Raji (cell line): Measurements from ENCODE around the gene ST7.

Experiments used
- POLR2A ChIP-seq: IDR thresholded peaks from 2 replicates; pipeline ENCODE4 v1.6.1; 2011; ENCODE audit warnings: low read depth, low read length, control low read depth; ENCODE audit not compliant: insufficient read depth

ST7 gene

DNA sequence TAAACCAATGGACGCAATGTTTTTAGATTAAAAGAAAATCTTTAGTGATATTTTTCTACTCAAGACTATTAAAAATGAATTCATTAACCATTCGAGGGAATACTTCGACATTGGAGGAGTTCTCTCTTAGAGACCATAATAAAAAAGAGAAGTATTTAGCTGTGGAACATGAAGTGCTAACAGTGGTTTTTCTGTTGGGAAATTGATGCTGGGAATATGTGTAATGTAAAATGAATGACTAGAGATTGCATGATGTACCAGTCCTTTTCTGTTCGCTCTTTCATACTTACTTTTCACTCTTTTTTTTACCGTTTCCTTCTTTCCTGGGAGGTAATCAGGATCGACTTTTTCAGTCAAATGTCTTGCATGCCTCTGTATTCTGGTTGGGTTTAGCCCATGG lies 41.3 kb downstream of the ST7 start:
- TF ChIP-seq POLR2A, result no peak

DNA sequence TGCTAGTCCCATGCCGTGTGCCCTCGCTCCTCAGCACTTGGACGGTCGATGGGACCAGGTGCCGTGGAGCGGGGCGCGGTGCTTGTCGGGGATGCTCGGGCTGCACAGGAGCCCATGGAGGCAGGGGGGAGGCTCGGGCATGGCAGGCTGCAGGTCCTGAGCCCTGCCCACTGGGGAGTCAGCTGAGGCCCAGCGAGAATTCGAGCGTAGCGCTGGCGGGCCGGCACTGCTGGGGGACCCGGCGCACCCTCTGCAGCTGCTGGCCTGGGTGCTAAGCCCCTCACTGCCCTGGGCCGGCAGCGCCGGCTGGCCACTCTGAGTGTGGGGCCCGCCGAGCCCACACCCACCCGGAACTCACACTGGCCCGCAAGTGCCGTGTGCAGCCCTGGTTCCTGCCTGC lies 44.7 kb downstream of the ST7 start:
- TF ChIP-seq POLR2A, result no peak

GRCh38 chr7:116998567-116999175 lies 45.4 kb downstream of the ST7 start:
- TF ChIP-seq POLR2A, result no peak

- TF ChIP-seq POLR2A, result no peak
Observed at GRCh38 chr7:116999311-116999710, 46.0 kb downstream of the ST7 start.

- no peak for TF ChIP-seq POLR2A
Observed at GRCh38 chr7:117001283-117001682, 48.0 kb downstream of the ST7 start.

GRCh38 chr7:117004899-117005298 lies 51.6 kb downstream of the ST7 start:
- TF ChIP-seq POLR2A, result no peak

GRCh38 chr7:117005449-117005848 lies 52.1 kb downstream of the ST7 start:
- no peak for TF ChIP-seq POLR2A

- TF ChIP-seq POLR2A, result no peak
Observed at GRCh38 chr7:117006907-117007684, 53.8 kb downstream of the ST7 start.

DNA sequence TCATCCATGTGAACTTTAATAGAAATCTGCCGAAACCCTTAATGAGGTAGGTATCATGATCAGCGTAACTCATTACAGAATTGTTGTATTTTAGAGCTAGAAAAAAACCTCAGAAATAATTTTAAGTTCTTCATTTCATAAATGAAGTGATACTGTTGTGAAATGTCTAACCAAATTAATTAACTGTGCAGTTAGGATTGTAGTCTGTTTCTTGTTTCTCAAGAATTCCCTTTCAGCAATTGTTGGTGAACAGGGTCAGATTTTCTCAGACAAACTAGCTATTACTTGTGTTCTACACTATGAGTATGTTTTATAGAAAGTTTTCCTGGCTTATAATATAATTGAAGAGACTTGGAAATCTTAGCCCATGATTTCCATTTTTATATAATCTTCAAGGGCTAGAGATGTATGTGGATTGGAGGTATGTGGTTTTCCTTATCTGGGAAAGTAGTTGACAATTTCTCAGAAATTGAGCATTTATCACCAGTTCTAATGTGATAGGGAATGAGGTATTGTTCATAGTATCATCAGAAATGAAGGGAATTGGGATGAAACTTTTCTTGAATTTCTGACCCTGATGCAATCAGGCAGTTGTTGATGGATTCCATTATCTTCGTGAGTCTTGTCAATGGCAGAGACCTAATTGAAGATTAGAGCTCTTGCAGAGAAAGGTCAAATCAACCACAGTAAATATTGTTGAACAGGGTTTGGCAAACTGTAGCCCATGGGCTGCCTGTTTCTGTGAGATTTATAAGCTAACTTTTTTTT lies 55.0 kb downstream of the ST7 start:
- no peak for TF ChIP-seq POLR2A

DNA sequence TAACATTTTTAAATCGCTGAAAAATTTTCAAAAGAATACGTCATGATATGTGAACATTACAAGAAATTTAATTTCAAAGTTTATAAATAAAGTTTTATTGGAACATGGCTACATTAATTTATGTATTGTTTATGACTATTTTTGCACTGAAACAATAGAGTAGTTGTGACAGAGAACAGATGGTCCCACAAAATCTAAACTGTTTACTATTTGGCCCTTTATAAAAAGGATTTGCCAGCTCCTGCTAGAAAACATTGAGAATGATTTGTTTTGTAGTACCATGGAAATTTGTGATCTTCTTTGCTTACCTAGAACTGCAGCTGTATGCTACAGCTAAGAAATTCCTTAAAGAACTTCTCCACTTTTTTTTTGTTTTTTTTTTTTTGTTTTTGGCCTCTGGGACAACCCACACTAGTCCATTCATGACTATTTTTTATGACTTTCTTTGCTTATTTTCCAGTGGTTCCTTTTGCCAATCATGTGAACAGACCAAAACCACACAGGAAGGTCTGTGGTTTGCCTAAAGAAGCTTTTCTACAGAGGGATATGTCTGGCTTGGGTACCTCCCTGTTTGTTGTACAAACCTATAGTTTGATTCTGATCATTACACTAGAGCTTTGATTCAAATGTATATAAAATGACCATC lies 55.7 kb downstream of the ST7 start:
- no peak for TF ChIP-seq POLR2A

DNA sequence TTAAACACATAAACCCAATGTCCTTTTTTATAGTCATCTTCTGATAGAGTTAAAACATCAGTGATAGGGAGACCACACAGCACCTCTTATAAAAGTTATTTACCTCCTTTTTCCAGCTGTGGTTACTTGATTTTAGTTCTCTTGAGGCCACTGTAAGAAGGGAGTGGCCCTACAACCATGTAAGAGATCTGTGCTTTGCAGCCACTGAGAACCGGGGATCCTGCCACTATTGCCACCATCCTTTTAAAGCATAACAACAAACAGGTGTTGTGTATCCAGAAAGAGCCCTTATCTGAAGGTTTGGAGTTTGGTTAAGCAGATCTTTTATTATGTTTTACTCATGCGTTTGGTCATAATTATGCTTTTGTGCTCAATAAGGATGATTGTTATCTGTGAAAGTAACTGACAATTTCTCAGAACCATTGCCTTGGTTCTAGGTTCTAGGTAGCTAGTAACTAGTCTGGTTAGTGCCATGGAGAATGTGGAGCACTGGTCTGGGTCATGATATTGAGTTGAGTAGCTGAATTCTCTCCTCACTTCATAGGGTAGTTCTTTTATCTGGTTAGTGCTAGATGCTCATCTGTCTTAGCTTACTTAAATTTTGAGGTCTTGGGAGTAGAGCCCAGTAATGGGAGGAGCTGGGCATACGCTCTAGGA lies 56.5 kb downstream of the ST7 start:
- TF ChIP-seq POLR2A, result no peak

DNA sequence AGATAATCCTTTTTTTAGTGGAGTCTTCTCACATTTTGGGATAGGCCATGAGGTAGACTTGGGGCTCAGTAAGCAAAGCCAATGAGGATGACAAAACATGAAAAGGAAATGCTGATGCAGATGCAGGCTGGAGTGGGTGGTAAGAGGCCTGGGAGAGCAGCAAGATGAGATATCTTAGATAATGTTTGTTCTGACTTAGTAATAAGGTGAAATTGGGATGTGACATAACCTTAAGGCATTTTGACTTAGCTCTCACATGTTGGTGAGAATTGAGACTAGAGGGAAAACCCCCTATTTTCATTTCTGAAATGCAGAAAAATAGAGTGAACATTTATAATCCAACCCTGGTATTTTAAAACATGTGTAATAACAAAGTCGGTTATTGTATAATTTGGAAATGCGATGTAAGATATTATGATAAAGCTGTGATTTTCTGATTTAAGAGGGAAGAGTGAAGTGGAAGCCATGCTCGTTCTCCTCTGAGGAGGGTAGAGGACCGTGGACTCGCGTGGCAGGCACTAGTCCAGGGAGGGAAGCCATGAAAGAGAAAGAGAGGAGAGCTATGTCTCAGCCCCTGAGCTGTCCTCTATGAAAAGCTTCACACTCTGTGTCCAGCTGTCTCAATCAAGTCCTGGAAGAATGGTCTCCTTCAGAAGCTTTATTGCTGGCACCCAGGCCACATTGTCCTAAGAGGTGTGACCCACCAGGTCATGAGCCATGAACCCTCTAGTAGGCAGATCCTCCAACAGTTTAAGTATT lies 57.3 kb downstream of the ST7 start:
- TF ChIP-seq POLR2A, result no peak

- no peak for TF ChIP-seq POLR2A
Observed at GRCh38 chr7:117011419-117012260, 58.3 kb downstream of the ST7 start.
